Loucy (cell line): Measurements from ENCODE around the gene SULT2B1.
"Not testable (repeated sequence)": the region's sequence is repeated elsewhere in the genome, so short reads cannot be mapped to it uniquely, and the experiment has no call there.

Experiments used
- H2AFZ ChIP-seq: fragments of 200-600 bp; sonication (generic); 2 replicates; pipeline ENCODE4 v1.6.0; 2016; ENCODE audit warnings: antibody characterized with exemption, mild to moderate bottlenecking, low read length, moderate library complexity
- H3F3A ChIP-seq: fragments of 200-600 bp; 2 replicates; pipeline ENCODE4 v1.6.0; 2016; ENCODE audit warnings: antibody characterized with exemption, low read depth, mild to moderate bottlenecking
- H3K27me3 ChIP-seq: fragments of 200-600 bp; sonication (generic); 2 replicates; pipeline ENCODE4 v1.6.1; 2014; ENCODE audit warnings: low read length, mild to moderate bottlenecking; ENCODE audit not compliant: insufficient read depth, poor library complexity, severe bottlenecking
- H3K36me3 ChIP-seq: fragments of 200-600 bp; sonication (generic); 2 replicates; pipeline ENCODE4 v1.6.1; 2016; ENCODE audit warnings: low read length; ENCODE audit not compliant: insufficient read depth
- H3K4me1 ChIP-seq: fragments of 200-600 bp; sonication (generic); 2 replicates; pipeline ENCODE4 v1.5.1; 2014; ENCODE audit warnings: low read length, mild to moderate bottlenecking; ENCODE audit not compliant: insufficient read depth, poor library complexity, severe bottlenecking
- H3K4me2 ChIP-seq: fragments of 200-600 bp; sonication (generic); 2 replicates; pipeline ENCODE4 v1.6.0; 2014; ENCODE audit warnings: antibody characterized with exemption, low read length, low read depth, mild to moderate bottlenecking; ENCODE audit not compliant: poor library complexity, severe bottlenecking
- H3K4me3 ChIP-seq: fragments of 200-600 bp; sonication (generic); 2 replicates; pipeline ENCODE4 v1.5.1; 2014; ENCODE audit warnings: low read length, mild to moderate bottlenecking, mixed read lengths; ENCODE audit not compliant: poor library complexity, severe bottlenecking
- H3K79me2 ChIP-seq: fragments of 200-600 bp; sonication (generic); 2 replicates; pipeline ENCODE4 v1.6.1; 2014; ENCODE audit warnings: low read length; ENCODE audit not compliant: insufficient read depth
- H3K9ac ChIP-seq: fragments of 200-600 bp; sonication (generic); 2 replicates; pipeline ENCODE4 v1.6.0; 2014; ENCODE audit warnings: mild to moderate bottlenecking, low read depth, low read length, moderate library complexity; ENCODE audit not compliant: poor library complexity, severe bottlenecking
- H3K9me2 ChIP-seq: fragments of 200-600 bp; sonication (generic); replicated peaks from 2 replicates; pipeline ENCODE4 v1.6.1; 2016; ENCODE audit warnings: low read depth, low read length, mixed read lengths
- H3K9me3 ChIP-seq: fragments of 200-600 bp; sonication (generic); 2 replicates; pipeline ENCODE4 v1.6.1; 2014; ENCODE audit warnings: mild to moderate bottlenecking, antibody characterized with exemption, low read length, low read depth; ENCODE audit not compliant: insufficient read depth
- H4K20me1 ChIP-seq: fragments of 200-600 bp; sonication (generic); 2 replicates; pipeline ENCODE4 v1.6.0; 2014; ENCODE audit warnings: antibody characterized with exemption, low read length, mild to moderate bottlenecking; ENCODE audit not compliant: insufficient read depth, poor library complexity, severe bottlenecking
- CTCF ChIP-seq: fragments of 200-600 bp; sonication (generic); conservative IDR thresholded peaks from 2 replicates; pipeline ENCODE4 v1.5.1; 2014; ENCODE audit warnings: mild to moderate bottlenecking, antibody characterized with exemption, low read length
- EZH2phosphoT487 ChIP-seq: fragments of 200-600 bp; IDR thresholded peaks from 2 replicates; pipeline ENCODE4 v1.6.1; 2018; ENCODE audit warnings: antibody characterized with exemption, mild to moderate bottlenecking, moderate library complexity, borderline replicate concordance

Gene SULT2B1

GRCh38 chr19:48537541-48537940 lies 14.4 kb upstream of the SULT2B1 start:
- Histone ChIP-seq H3K9ac (no peak overlapping the region), H3K4me3 (no peak overlapping the region), H4K20me1 (no peaks in the 10 kb centered on the region), H2AFZ (no peak overlapping the region), H3K36me3 (no peaks in the 10 kb centered on the region), H3K4me2 (no peak overlapping the region), H3K9me2 (no peaks in the 10 kb centered on the region), H3K9me3 (no peaks in the 10 kb centered on the region), H3K79me2 (no peaks in the 10 kb centered on the region), H3K4me1 (no peaks in the 10 kb centered on the region), H3F3A (no peaks in the 10 kb centered on the region), H3K27me3 (no peaks in the 10 kb centered on the region)
- no peak for TF ChIP-seq CTCF
- TF ChIP-seq EZH2phosphoT487: no peak

GRCh38 chr19:48538057-48538456 lies 13.9 kb upstream of the SULT2B1 start:
- H3K36me3 ChIP-seq, H3F3A ChIP-seq, H3K4me2 ChIP-seq, H3K4me3 ChIP-seq, H3K9me2 ChIP-seq, H3K79me2 ChIP-seq, H3K27me3 ChIP-seq, H3K9me3 ChIP-seq, H4K20me1 ChIP-seq, H3K9ac ChIP-seq, H3K4me1 ChIP-seq, H2AFZ ChIP-seq: not testable (repeated sequence)

GRCh38 chr19:48539503-48540096 lies 12.4 kb upstream of the SULT2B1 start:
- Histone ChIP-seq H3F3A (no peaks in the 10 kb centered on the region), H3K4me1 (no peaks in the 10 kb centered on the region), H3K27me3 (no peaks in the 10 kb centered on the region), H3K9ac (no peak overlapping the region), H3K9me2 (no peaks in the 10 kb centered on the region), H3K4me3 (no peak overlapping the region), H3K4me2 (no peak overlapping the region), H2AFZ (no peak overlapping the region), H3K79me2 (no peaks in the 10 kb centered on the region), H4K20me1 (no peaks in the 10 kb centered on the region), H3K9me3 (no peaks in the 10 kb centered on the region), H3K36me3 (no peaks in the 10 kb centered on the region)
- no peak for TF ChIP-seq EZH2phosphoT487
- no peak for TF ChIP-seq CTCF

GRCh38 chr19:48540110-48540509 lies 11.9 kb upstream of the SULT2B1 start:
- no peak for TF ChIP-seq CTCF
- no peak for TF ChIP-seq EZH2phosphoT487
- Histone ChIP-seq H3K4me1 (no peaks in the 10 kb centered on the region), H3K36me3 (no peaks in the 10 kb centered on the region), H3K9me3 (no peaks in the 10 kb centered on the region), H2AFZ (no peak overlapping the region), H3K4me3 (no peak overlapping the region), H3K9ac (no peak overlapping the region), H3K27me3 (no peaks in the 10 kb centered on the region), H3K79me2 (no peaks in the 10 kb centered on the region), H3K4me2 (no peak overlapping the region), H3F3A (no peaks in the 10 kb centered on the region), H3K9me2 (no peaks in the 10 kb centered on the region), H4K20me1 (no peaks in the 10 kb centered on the region)
